AG09319 (cell line): ENCODE results near the gene TNFSF15.

Source experiments
- DNase-seq: peaks from one replicate; pipeline ENCODE4 v3.0.0-alpha.2; 2010; ENCODE audit warnings: low read depth; ENCODE audit errors: extremely low read depth
- CTCF ChIP-seq: IDR thresholded peaks from 2 replicates; pipeline ENCODE4 v1.5.1; 2011; ENCODE audit warnings: low read depth, mild to moderate bottlenecking, inconsistent platforms, low read length, moderate library complexity

Gene TNFSF15

GRCh38 chr9:114849450-114849849 lies 43.6 kb upstream of the TNFSF15 start:
- no peak for TF ChIP-seq CTCF
- no peak for DNase-seq

GRCh38 chr9:114847492-114848417 lies 41.9 kb upstream of the TNFSF15 start:
- DNase-seq, result no peak
- no peak for TF ChIP-seq CTCF

- TF ChIP-seq CTCF, result no peak
- DNase-seq, result no peak
Measured at GRCh38 chr9:114845373-114845772, 39.5 kb upstream of the TNFSF15 start.

GRCh38 chr9:114844766-114845165 lies 38.9 kb upstream of the TNFSF15 start:
- TF ChIP-seq CTCF, result no peak
- no peak for DNase-seq

GRCh38 chr9:114837923-114838322 lies 32.1 kb upstream of the TNFSF15 start:
- no peak for DNase-seq

GRCh38 chr9:114836769-114837168 lies 30.9 kb upstream of the TNFSF15 start:
- no peak for DNase-seq
- TF ChIP-seq CTCF, result no peak

More at GRCh38 chr9:114837923-114838322, 32.1 kb upstream of the TNFSF15 start:
- no peak for TF ChIP-seq CTCF

GRCh38 chr9:114834386-114834785 lies 28.5 kb upstream of the TNFSF15 start:
- TF ChIP-seq CTCF, result no peak
- DNase-seq, result no peak
